Breast epithelium (tissue), 3 donors: ENCODE measurements around the gene KDF1.

Experiments
- POLR2A ChIP-seq: fragments of 450-650 bp; IDR thresholded peaks from one replicate; pipeline ENCODE4 v1.6.1; 2016; ENCODE audit warnings: antibody characterized with exemption, mild to moderate bottlenecking, moderate library complexity
- POLR2AphosphoS5 ChIP-seq, 3 donors: sonication (generic); formaldehyde crosslinking; IDR thresholded peaks; one replicate each; pipeline ENCODE4 v1.6.1; 2017; ENCODE audit warnings: antibody characterized with exemption in 3 of 3
- TF ChIP-seq, protein P1 (sequence below), 3 donors: fragments of 450-650 bp; IDR thresholded peaks; one replicate each; pipeline ENCODE4 v1.5.1; 2016 to 2017; ENCODE audit warnings: antibody characterized with exemption in 3 of 3, mild to moderate bottlenecking in 3 of 3, moderate library complexity in 3 of 3

- TF ChIP-seq POLR2AphosphoS5 (IDR thresholded peaks at IDR 0.05) (no peak), POLR2A (no peak)
- TF ChIP-seq, protein P1, sequence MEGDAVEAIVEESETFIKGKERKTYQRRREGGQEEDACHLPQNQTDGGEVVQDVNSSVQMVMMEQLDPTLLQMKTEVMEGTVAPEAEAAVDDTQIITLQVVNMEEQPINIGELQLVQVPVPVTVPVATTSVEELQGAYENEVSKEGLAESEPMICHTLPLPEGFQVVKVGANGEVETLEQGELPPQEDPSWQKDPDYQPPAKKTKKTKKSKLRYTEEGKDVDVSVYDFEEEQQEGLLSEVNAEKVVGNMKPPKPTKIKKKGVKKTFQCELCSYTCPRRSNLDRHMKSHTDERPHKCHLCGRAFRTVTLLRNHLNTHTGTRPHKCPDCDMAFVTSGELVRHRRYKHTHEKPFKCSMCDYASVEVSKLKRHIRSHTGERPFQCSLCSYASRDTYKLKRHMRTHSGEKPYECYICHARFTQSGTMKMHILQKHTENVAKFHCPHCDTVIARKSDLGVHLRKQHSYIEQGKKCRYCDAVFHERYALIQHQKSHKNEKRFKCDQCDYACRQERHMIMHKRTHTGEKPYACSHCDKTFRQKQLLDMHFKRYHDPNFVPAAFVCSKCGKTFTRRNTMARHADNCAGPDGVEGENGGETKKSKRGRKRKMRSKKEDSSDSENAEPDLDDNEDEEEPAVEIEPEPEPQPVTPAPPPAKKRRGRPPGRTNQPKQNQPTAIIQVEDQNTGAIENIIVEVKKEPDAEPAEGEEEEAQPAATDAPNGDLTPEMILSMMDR (IDR thresholded peaks at IDR 0.05), result no peak
Observed at GRCh38 chr1:26949926-26950319, 10.3 kb downstream of the KDF1 start.
